ENCODE measurements around the gene PROP1. TPM values are rescaled to one million over a fixed set of nuclear protein-coding genes. Genes with fewer than 3 reads are reported as not detected.
"Not testable (repeated sequence)": the region's sequence is repeated elsewhere in the genome, so short reads cannot be mapped to it uniquely, and the experiment has no call there.

The PROP1 gene
- total RNA-seq (not detected), total RNA-seq (0 to 0.06 (median 0) reads per million in 29 experiments)
- total RNA-seq (2013) = not detected

- Mint-ChIP-seq H3K27ac (no peak within 1 kb of the TSS), H3K9me3 (no peaks in the 10 kb centered on the region), H3K27me3 (peaks cover 12 to 15% of the 10 kb centered on the region in 2 donors), H3K36me3 (no peaks in the 10 kb centered on the region), H3K4me3 (no peak within 1 kb of the TSS), H3K4me1 (no peaks in the 10 kb centered on the region)
- ATAC-seq (replicated peaks in 1 of 4) (no peak), DNase-seq (no peak)
- ChIA-PET POLR2A (no interaction called here), CTCF (no interaction called here)
- no peak within 1 kb of the TSS for H3K4me3 ChIP-seq (ENCODE audit: control insufficient read depth in 1 of 2, extremely low read depth in 1 of 2, low read length in 1 of 2)
- WGBS (ENCODE audit: insufficient coverage) = 67% methylated on average over 10 of the region's 23 CpGs
- peaks cover 3 to 48% of the 10 kb centered on the region in 2 experiments for H3K27me3 ChIP-seq (replicated peaks in 1 of 2; ENCODE audit: control insufficient read depth in 2 of 2, extremely low read depth in 1 of 2, insufficient read depth in 2 of 2, low read length in 1 of 2)
- H3K9me3 ChIP-seq = no peaks in the 10 kb centered on the region
- H3K27ac ChIP-seq (ENCODE audit: low read length) = no peak within 1 kb of the TSS
- H3K4me1 ChIP-seq (ENCODE audit: control insufficient read depth in 1 of 2, extremely low read depth in 1 of 2, insufficient read depth in 2 of 2, low read length in 2 of 2) = no peaks in the 10 kb centered on the region
- H3K36me3 ChIP-seq (ENCODE audit: control insufficient read depth in 2 of 2, extremely low read depth in 1 of 2, insufficient read depth in 1 of 2, low read length in 1 of 2) = no peaks in the 10 kb centered on the region
These were observed at the start of gene PROP1 for GRCh38 chr5:177995691-177996595. TSS of gene PROP1 (minus strand) at chr5:177996242. CDS start at chr5:177995933, 309 bp downstream.

GRCh38 chr5:178019379-178020030 is 23.5 kb upstream of the PROP1 start:
- H3K36me3 Mint-ChIP-seq; H3K9me3 Mint-ChIP-seq; H3K27me3 ChIP-seq (replicated peaks in 1 of 2; ENCODE audit: control insufficient read depth in 2 of 2, extremely low read depth in 1 of 2, insufficient read depth in 2 of 2, low read length in 1 of 2); H3K36me3 ChIP-seq (ENCODE audit: control insufficient read depth in 2 of 2, extremely low read depth in 1 of 2, insufficient read depth in 1 of 2, low read length in 1 of 2); H3K4me1 ChIP-seq (ENCODE audit: control insufficient read depth in 1 of 2, extremely low read depth in 1 of 2, insufficient read depth in 2 of 2, low read length in 2 of 2); ATAC-seq (replicated peaks in 1 of 4); H3K4me3 ChIP-seq (ENCODE audit: control insufficient read depth in 1 of 2, extremely low read depth in 1 of 2, low read length in 1 of 2); H3K4me3 Mint-ChIP-seq; H3K27ac ChIP-seq (ENCODE audit: low read length); H3K4me1 Mint-ChIP-seq; H3K9me3 ChIP-seq; CTCF ChIA-PET; H3K27ac Mint-ChIP-seq; H3K27me3 Mint-ChIP-seq; DNase-seq; POLR2A ChIA-PET: not testable (repeated sequence)
- WGBS (ENCODE audit: insufficient coverage) = no CpG with 5 or more reads among the region's 11 CpGs

- POLR2A ChIA-PET; H3K36me3 ChIP-seq (ENCODE audit: control insufficient read depth in 2 of 2, extremely low read depth in 1 of 2, insufficient read depth in 1 of 2, low read length in 1 of 2); H3K4me3 Mint-ChIP-seq; ATAC-seq (replicated peaks in 1 of 4); H3K9me3 ChIP-seq; H3K4me1 ChIP-seq (ENCODE audit: control insufficient read depth in 1 of 2, extremely low read depth in 1 of 2, insufficient read depth in 2 of 2, low read length in 2 of 2); H3K27ac ChIP-seq (ENCODE audit: low read length); H3K4me3 ChIP-seq (ENCODE audit: control insufficient read depth in 1 of 2, extremely low read depth in 1 of 2, low read length in 1 of 2); H3K27me3 Mint-ChIP-seq; DNase-seq; H3K4me1 Mint-ChIP-seq; H3K27ac Mint-ChIP-seq; CTCF ChIA-PET; H3K9me3 Mint-ChIP-seq; H3K36me3 Mint-ChIP-seq; H3K27me3 ChIP-seq (replicated peaks in 1 of 2; ENCODE audit: control insufficient read depth in 2 of 2, extremely low read depth in 1 of 2, insufficient read depth in 2 of 2, low read length in 1 of 2): not testable (repeated sequence)
- WGBS (ENCODE audit: insufficient coverage) = no CpG with 5 or more reads among the region's 2 CpGs
These were observed 16.7 kb upstream of the PROP1 start for GRCh38 chr5:178012758-178013157.

- H3K9me3 ChIP-seq; H3K4me1 Mint-ChIP-seq; H3K36me3 Mint-ChIP-seq; H3K9me3 Mint-ChIP-seq; DNase-seq; POLR2A ChIA-PET; H3K4me3 ChIP-seq (ENCODE audit: control insufficient read depth in 1 of 2, extremely low read depth in 1 of 2, low read length in 1 of 2); H3K27me3 Mint-ChIP-seq; H3K27ac ChIP-seq (ENCODE audit: low read length); H3K36me3 ChIP-seq (ENCODE audit: control insufficient read depth in 2 of 2, extremely low read depth in 1 of 2, insufficient read depth in 1 of 2, low read length in 1 of 2); H3K27me3 ChIP-seq (replicated peaks in 1 of 2; ENCODE audit: control insufficient read depth in 2 of 2, extremely low read depth in 1 of 2, insufficient read depth in 2 of 2, low read length in 1 of 2); H3K27ac Mint-ChIP-seq; H3K4me3 Mint-ChIP-seq; H3K4me1 ChIP-seq (ENCODE audit: control insufficient read depth in 1 of 2, extremely low read depth in 1 of 2, insufficient read depth in 2 of 2, low read length in 2 of 2); CTCF ChIA-PET; ATAC-seq (replicated peaks in 1 of 4): not testable (repeated sequence)
- WGBS (ENCODE audit: insufficient coverage) = no CpG with 5 or more reads among the region's 4 CpGs
These were observed 15.9 kb upstream of the PROP1 start for GRCh38 chr5:178011816-178012554.

GRCh38 chr5:178007272-178007671 is 11.2 kb upstream of the PROP1 start:
- H3K4me1 Mint-ChIP-seq; POLR2A ChIA-PET; H3K27ac Mint-ChIP-seq; H3K36me3 ChIP-seq (ENCODE audit: control insufficient read depth in 2 of 2, extremely low read depth in 1 of 2, insufficient read depth in 1 of 2, low read length in 1 of 2); H3K27ac ChIP-seq (ENCODE audit: low read length); H3K9me3 ChIP-seq; H3K4me1 ChIP-seq (ENCODE audit: control insufficient read depth in 1 of 2, extremely low read depth in 1 of 2, insufficient read depth in 2 of 2, low read length in 2 of 2); H3K9me3 Mint-ChIP-seq; ATAC-seq (replicated peaks in 1 of 4); H3K36me3 Mint-ChIP-seq; DNase-seq; CTCF ChIA-PET: not testable (repeated sequence)
- H3K27me3 ChIP-seq (replicated peaks in 1 of 2; ENCODE audit: control insufficient read depth in 2 of 2, extremely low read depth in 1 of 2, insufficient read depth in 2 of 2, low read length in 1 of 2) = peaks cover 0 to 19% of the 10 kb centered on the region in 2 experiments
- H3K27me3 Mint-ChIP-seq = peaks cover 3 to 19% of the 10 kb centered on the region in 2 donors
- peak overlapping the region in 1 of 2 donors; percentile 38 for H3K4me3 ChIP-seq (ENCODE audit: control insufficient read depth in 1 of 2, extremely low read depth in 1 of 2, low read length in 1 of 2)
- peak overlapping the region; percentile 53 to 82 (median 72) for H3K4me3 Mint-ChIP-seq
- no CpG with 5 or more reads among the region's 26 CpGs for WGBS (ENCODE audit: insufficient coverage)

GRCh38 chr5:178006536-178007231 is 10.6 kb upstream of the PROP1 start:
- H3K9me3 Mint-ChIP-seq; H3K4me1 Mint-ChIP-seq; POLR2A ChIA-PET; H3K36me3 ChIP-seq (ENCODE audit: control insufficient read depth in 2 of 2, extremely low read depth in 1 of 2, insufficient read depth in 1 of 2, low read length in 1 of 2); H3K9me3 ChIP-seq; H3K27ac ChIP-seq (ENCODE audit: low read length); H3K4me1 ChIP-seq (ENCODE audit: control insufficient read depth in 1 of 2, extremely low read depth in 1 of 2, insufficient read depth in 2 of 2, low read length in 2 of 2); CTCF ChIA-PET; H3K36me3 Mint-ChIP-seq: not testable (repeated sequence)
- Mint-ChIP-seq H3K27ac (peak overlapping the region; percentile 79 to 84), H3K4me3 (peak overlapping the region; percentile 53 to 82 (median 72)), H3K27me3 (peaks cover 7 to 22% of the 10 kb centered on the region in 2 donors)
- ATAC-seq (replicated peaks in 1 of 4) = peak; percentile 93 to 95 (median 95)
- Histone ChIP-seq H3K27me3 (replicated peaks in 1 of 2; ENCODE audit: control insufficient read depth in 2 of 2, extremely low read depth in 1 of 2, insufficient read depth in 2 of 2, low read length in 1 of 2) (peaks cover 0 to 20% of the 10 kb centered on the region in 2 experiments), H3K4me3 (ENCODE audit: control insufficient read depth in 1 of 2, extremely low read depth in 1 of 2, low read length in 1 of 2) (peak overlapping the region in 1 of 2 donors; percentile 38)
- DNase-seq = peak in 23 of 35 experiments; percentile 6 to 66 (median 40)
- WGBS (ENCODE audit: insufficient coverage) = 7% methylated on average over 3 of the region's 59 CpGs
